ENCODE measurements around the gene ANKRD9. TPM values are rescaled to one million over a fixed set of nuclear protein-coding genes. Genes with fewer than 3 reads are reported as not detected.

ANKRD9 gene
- total and polyA plus RNA-seq, 9 of the 15 experiments (the other 6 are each of a cell fraction or from before 2014, with no cell fraction given) = 0.04 to 32.9 (median 5.3) TPM

DNA sequence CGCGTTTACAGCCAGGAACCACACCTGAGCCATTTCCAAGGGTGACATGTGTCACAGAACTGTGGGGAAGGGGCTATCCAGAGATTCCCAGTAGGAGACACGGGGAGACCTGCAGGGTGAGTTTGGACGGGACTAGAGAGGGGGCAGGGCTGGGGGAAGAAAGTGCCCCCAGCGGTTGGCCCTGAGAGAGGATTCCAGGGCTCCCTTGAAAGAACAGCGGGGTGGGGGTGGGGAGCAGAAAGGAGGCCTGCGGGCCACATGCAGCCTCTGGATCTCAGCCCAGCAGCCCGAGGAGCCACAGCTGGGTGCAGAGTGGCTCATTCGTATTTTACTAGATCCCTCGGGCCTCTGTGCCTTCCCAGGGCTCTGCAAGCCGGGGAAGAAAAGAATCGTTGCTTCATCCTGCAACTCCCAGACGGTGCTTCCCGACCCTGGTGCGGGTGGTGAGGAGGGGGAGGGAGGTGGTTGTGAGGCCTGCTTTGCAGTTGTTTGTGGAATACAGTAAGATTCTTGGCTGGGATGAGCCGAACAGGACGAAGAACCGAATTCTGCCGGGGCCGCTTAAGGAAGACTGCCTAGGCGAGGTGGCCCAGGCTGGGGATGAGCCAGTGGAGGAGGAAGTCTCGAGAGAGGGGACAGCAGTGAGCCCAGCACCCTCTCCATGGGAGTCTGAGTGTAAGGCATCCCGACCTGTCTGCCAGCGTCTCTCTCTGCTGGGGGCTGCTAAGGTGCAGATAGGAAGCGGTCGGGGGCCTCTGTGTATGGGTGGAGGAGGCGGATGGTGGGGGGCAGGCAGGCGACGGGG is 36.1 kb upstream of the ANKRD9 start (continued):
- TF ChIP-seq, protein P1, sequence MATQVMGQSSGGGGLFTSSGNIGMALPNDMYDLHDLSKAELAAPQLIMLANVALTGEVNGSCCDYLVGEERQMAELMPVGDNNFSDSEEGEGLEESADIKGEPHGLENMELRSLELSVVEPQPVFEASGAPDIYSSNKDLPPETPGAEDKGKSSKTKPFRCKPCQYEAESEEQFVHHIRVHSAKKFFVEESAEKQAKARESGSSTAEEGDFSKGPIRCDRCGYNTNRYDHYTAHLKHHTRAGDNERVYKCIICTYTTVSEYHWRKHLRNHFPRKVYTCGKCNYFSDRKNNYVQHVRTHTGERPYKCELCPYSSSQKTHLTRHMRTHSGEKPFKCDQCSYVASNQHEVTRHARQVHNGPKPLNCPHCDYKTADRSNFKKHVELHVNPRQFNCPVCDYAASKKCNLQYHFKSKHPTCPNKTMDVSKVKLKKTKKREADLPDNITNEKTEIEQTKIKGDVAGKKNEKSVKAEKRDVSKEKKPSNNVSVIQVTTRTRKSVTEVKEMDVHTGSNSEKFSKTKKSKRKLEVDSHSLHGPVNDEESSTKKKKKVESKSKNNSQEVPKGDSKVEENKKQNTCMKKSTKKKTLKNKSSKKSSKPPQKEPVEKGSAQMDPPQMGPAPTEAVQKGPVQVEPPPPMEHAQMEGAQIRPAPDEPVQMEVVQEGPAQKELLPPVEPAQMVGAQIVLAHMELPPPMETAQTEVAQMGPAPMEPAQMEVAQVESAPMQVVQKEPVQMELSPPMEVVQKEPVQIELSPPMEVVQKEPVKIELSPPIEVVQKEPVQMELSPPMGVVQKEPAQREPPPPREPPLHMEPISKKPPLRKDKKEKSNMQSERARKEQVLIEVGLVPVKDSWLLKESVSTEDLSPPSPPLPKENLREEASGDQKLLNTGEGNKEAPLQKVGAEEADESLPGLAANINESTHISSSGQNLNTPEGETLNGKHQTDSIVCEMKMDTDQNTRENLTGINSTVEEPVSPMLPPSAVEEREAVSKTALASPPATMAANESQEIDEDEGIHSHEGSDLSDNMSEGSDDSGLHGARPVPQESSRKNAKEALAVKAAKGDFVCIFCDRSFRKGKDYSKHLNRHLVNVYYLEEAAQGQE (IDR thresholded peaks at IDR 0.05; ENCODE audit: borderline replicate concordance) = no peak
- TF ChIP-seq, protein P1 (CRISPR knock-in tag; IDR thresholded peaks at IDR 0.05; ENCODE audit: low read depth) = no peak
